ENCODE data around the gene CNPPD1.

Gene CNPPD1

DNA sequence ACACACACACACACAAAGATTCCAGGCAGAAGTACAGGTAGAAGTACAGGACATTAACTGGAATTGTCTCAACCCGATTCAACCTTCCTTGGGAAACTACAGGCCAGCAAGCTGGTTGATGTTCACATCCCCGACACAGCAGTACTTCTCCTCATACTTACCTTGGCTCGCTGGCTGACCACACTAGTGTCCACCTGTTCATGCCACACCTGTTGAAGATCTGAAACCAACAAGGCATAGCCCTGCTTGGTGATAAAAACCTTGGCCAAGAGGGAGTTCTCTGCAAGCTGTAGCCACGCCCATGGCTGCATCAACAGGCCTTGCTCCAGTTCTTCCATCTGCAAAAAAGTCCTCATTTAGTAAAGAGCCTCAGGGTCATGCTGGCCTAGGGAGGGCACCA lies 18.7 kb downstream of the CNPPD1 start:
- DNase-seq: no peak

- no peak for DNase-seq
These were observed 19.3 kb downstream of the CNPPD1 start for GRCh38 chr2:219157396-219157795.

DNA sequence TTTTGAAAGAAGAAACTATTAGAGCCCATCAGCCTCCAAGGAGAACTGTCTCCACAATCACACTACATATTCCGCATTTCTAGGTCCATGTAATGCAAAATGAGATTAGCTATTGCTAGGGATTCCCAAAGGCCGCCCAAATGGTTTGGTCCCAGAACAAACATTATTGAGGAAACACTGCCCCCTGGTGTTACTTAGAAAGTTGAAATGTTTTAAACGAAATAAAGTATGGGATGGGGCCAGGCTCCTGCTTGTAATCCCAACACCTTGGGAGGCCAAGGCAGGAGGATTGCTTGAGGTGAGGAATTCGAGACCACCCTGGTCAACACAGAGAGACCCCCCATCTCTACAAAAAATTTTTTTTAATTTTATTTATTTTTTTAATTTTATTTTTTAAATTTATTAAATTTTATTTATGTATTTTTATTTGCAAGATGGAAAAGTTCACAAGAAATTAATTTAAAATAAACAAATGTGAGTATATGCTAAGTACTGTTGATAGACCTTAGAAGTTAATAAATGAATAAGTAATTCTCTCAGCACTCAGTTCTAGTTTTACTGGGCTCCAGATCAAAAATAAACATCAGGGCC lies 21.6 kb downstream of the CNPPD1 start:
- DNase-seq: peak; percentile 89

DNA sequence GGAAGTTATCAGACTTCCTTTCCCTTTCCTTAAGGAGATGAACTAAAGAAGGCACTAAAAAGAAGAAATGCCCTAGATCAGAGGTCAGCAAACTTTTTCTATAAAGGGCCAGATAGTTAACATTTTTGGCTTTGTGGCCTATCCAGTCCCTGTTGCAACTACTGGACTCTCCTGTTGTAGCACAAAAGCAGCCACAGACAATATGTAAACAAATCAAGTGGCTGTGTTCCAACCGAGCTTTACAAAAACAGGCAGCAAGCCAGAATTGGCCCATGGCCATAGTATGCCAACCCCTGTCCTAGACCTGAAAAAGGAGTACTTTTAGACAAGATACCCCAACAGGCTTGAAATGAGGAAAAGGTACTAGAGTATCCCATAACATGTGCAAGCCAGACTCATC lies 27.1 kb downstream of the CNPPD1 start:
- DNase-seq: peak; percentile 43

DNA sequence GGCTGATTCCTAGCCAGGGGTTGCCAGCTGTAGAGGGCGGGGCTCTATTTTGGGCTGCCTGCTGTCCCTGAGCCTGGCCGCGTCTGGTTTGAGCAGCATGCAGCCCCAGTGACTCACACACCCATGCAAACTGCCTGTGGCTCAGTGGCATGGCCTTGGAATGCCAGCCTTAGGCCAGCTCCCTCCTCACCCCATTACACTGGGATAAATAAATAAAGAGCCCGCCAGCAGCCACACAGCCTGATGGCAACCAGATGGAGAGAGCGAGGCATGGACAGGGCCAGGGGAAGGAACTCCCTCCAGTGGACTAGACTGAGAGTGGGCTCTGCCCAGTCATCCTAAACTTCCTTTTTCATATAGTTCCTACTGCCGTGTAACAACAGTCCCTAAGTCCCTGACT lies 34.4 kb downstream of the CNPPD1 start:
- no peak for DNase-seq

DNA sequence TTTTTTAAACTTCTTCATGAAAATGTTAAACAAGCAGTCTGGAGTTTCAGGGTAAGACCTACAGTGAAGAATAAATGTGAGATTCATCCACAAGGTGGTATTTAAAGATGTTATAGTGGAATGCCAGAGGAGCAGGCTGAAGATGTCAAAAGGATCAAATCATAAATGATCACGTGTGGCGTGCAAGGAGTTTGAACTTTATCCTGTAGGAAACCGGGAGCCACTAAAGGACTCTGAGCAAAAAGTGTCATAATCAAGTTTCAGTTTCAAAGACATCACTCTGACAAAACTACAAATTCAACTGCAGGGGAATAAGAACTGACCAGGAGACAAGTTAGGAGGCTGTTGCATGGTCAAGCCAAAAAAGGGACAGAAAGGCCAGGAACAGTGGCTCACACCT lies 36.0 kb downstream of the CNPPD1 start:
- no peak for DNase-seq

- no peak for DNase-seq
These were observed 42.7 kb downstream of the CNPPD1 start for GRCh38 chr2:219133976-219134375.

- no peak for DNase-seq
These were observed 45.0 kb downstream of the CNPPD1 start for GRCh38 chr2:219131744-219132143.

DNA sequence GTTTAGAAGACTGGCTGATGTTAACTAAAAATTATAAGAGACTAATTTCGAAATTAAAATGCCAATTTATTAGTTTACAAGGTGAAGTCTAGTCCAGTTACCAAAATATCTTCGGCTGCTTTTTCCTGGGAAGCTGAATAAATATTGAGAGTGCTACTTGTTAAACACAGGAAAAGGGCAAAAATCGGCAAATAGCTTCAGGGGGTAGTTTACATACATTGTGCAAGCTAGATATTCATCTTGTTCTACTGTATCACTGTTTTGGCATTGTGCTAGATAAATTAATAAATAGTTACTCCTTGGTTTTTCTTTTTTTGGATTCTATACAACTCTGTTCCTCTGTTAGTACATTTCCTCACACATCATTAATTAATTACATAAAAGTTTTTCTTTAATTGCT lies 45.4 kb downstream of the CNPPD1 start:
- DNase-seq: no peak

DNA sequence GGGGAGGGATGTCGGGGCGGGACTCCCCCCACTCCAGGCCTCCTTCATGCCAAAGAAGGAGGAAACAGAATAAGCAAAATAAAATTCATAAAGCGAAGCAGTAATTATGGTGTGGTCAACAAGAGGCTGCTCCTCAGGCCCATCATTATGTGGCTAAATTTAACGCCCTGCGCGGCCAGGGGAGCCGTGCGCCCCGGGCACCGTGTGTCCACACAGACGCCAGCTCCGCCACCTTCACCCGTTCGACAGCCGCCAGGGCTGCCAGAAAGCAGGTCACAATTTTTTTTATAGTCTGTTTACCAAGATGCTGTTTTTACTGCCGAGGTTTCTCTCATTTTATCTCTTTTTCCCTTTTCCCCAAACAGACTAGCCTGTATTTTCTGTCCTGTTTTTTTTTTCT lies 47.1 kb downstream of the CNPPD1 start:
- no peak for DNase-seq

GRCh38 chr2:219128396-219128795 lies 48.3 kb downstream of the CNPPD1 start:
- no peak for DNase-seq

- DNase-seq: no peak
These were observed 49.6 kb downstream of the CNPPD1 start for GRCh38 chr2:219127037-219127635.

DNA sequence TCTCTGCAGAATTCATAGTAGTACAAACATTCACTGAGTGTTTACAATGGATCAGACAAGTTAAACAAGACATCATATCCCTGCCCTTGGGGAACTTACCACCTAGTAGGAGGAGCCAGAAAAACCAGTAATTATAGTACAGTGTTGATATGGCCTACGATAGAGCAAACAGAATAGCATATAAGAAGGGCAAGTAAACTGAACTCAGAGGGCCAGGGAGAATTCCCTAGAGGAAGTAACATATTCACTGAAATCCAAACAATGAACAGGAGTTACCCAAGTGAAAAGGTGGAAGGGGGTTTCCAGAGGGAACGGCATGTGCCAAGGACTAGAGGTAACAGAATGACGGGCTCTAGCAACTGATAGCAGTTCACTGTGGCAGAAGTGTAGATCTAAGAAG lies 50.2 kb downstream of the CNPPD1 start:
- no peak for DNase-seq

DNA sequence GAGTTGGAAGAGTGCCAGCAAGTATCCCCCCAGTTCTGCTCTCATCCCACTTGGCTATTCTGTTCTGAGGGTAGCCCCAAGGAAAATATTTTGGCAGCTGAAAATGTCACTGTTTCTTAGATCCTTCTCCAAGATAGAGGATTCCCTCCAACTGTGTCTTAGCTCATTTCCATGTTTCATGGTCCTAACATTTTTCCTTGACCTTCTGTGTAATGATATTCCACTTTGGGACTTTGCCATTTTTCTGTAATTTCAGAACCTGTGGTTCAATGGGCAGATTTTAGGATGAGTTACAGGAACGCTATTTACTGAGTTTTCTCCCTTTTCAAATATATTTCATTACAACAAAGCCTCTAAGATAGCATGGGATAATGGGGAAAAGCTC lies 50.8 kb downstream of the CNPPD1 start:
- DNase-seq: no peak

GRCh38 chr2:219125225-219125885 lies 51.4 kb downstream of the CNPPD1 start:
- DNase-seq: no peak

- DNase-seq: no peak
These were observed 52.2 kb downstream of the CNPPD1 start for GRCh38 chr2:219124381-219125110.

GRCh38 chr2:219123356-219124135 lies 53.2 kb downstream of the CNPPD1 start:
- no peak for DNase-seq

- DNase-seq: no peak
These were observed 54.3 kb downstream of the CNPPD1 start for GRCh38 chr2:219122202-219122980.

Data from COR-L47 (cell line).